Smooth muscle cell (in vitro differentiated cells): ENCODE measurements around the gene DLGAP4. TPM values are rescaled to one million over a fixed set of nuclear protein-coding genes. Genes with fewer than 3 reads are reported as not detected.
"Not testable (repeated sequence)": the region's sequence is repeated elsewhere in the genome, so short reads cannot be mapped to it uniquely, and the experiment has no call there.

Experiments used
- DNase-seq: peaks from one replicate; lab custom pipeline; 2025; ENCODE audit not compliant: unreplicated experiment; lab: John Stamatoyannopoulos, UW
- H2AFZ ChIP-seq: fragments of 200-600 bp; sonication (generic); 2 replicates; pipeline ENCODE4 v1.6.0; 2016; ENCODE audit warnings: antibody characterized with exemption, low read depth, mild to moderate bottlenecking
- H3F3A ChIP-seq: fragments of 200-600 bp; sonication (generic); 2 replicates; pipeline ENCODE4 v1.6.0; 2017; ENCODE audit warnings: antibody characterized with exemption, low read depth
- H3K27ac ChIP-seq: fragments of 200-600 bp; sonication (generic); 2 replicates; pipeline ENCODE4 v1.5.1; 2016; ENCODE audit warnings: low read depth, mild to moderate bottlenecking
- H3K27me3 ChIP-seq: fragments of 200-600 bp; sonication (generic); 2 replicates; pipeline ENCODE4 v1.6.1; 2016; ENCODE audit warnings: low read depth, mild to moderate bottlenecking
- H3K36me3 ChIP-seq: fragments of 200-600 bp; sonication (generic); 2 replicates; pipeline ENCODE4 v1.5.1; 2016; ENCODE audit warnings: low read depth
- H3K4me1 ChIP-seq: fragments of 200-600 bp; sonication (generic); 2 replicates; pipeline ENCODE4 v1.5.1; 2016; ENCODE audit warnings: low read depth
- H3K4me2 ChIP-seq: fragments of 200-600 bp; sonication (generic); 2 replicates; pipeline ENCODE4 v1.6.0; 2016; ENCODE audit warnings: mild to moderate bottlenecking
- H3K4me3 ChIP-seq: fragments of 200-600 bp; sonication (generic); 2 replicates; pipeline ENCODE4 v1.5.1; 2016; ENCODE audit warnings: mild to moderate bottlenecking
- H3K79me2 ChIP-seq: fragments of 200-600 bp; sonication (generic); 2 replicates; pipeline ENCODE4 v1.6.0; 2016; ENCODE audit warnings: low read depth, mild to moderate bottlenecking
- H3K9ac ChIP-seq: fragments of 200-600 bp; sonication (generic); 2 replicates; pipeline ENCODE4 v1.6.0; 2016; ENCODE audit warnings: low read depth
- H3K9me3 ChIP-seq: fragments of 200-600 bp; sonication (generic); replicated peaks from 2 replicates; pipeline ENCODE4 v1.5.1; 2016; ENCODE audit warnings: low read depth
- H4K20me1 ChIP-seq: fragments of 200-600 bp; sonication (generic); 2 replicates; pipeline ENCODE4 v1.6.0; 2016; ENCODE audit warnings: low read depth
- CTCF ChIP-seq: fragments of 200-600 bp; sonication (generic); IDR thresholded peaks from 2 replicates; pipeline ENCODE4 v1.5.1; 2017; ENCODE audit warnings: borderline replicate concordance, mild to moderate bottlenecking, antibody characterized with exemption; ENCODE audit not compliant: insufficient read depth, poor library complexity, severe bottlenecking
- WGBS: methylation state at CpG from one replicate; pipeline ENCODE4 v1.1.7; 2016; ENCODE audit warnings: low lambda C conversion rate; 5-methylcytosine and 5-hydroxymethylcytosine counted together
- polyA plus RNA-seq: library from polyadenylated mRNA; unstranded; fragments of >200 nt; fragmentation: Nextera tagmentation; extraction: Ambion mirVana; gene quantifications from 2 replicates; pipeline ENCODE4 v1.2.1, GENCODE V29; 2016
- total RNA-seq: library from RNA; depleted of rRNA; stranded (reverse); fragments of >200 nt; gene quantifications from 2 replicates; pipeline ENCODE4 v1.2.3, GENCODE V29; 2014

Gene DLGAP4
- total and polyA plus RNA-seq, 2 experiments from 2014 or later, result 86.8 to 102 TPM

- no peak for TF ChIP-seq CTCF
- Histone ChIP-seq H3K27me3 (no peaks in the 10 kb centered on the region), H3K9ac (no peak overlapping the region), H3K9me3 (no peaks in the 10 kb centered on the region), H3F3A (peaks cover 16% of the 10 kb centered on the region), H3K36me3 (no peaks in the 10 kb centered on the region), H2AFZ (no peak overlapping the region), H3K4me2 (peak overlapping the region; percentile 50), H3K4me1 (peaks cover 18% of the 10 kb centered on the region), H4K20me1 (peaks cover 100% of the 10 kb centered on the region), H3K27ac (peak overlapping the region; percentile 82), H3K4me3 (no peak overlapping the region), H3K79me2 (peaks cover 100% of the 10 kb centered on the region)
- 25% methylated on average over 3 of the region's 6 CpGs for WGBS
- DNase-seq, result no peak
Observed at GRCh38 chr20:36472637-36473090, 166.5 kb downstream of the DLGAP4 start.

- 55% methylated on average over 2 of the region's 2 CpGs for WGBS
- H3K4me1 ChIP-seq, result peaks cover 18% of the 10 kb centered on the region
- H4K20me1 ChIP-seq, result peaks cover 100% of the 10 kb centered on the region
- H3K4me2 ChIP-seq, result peak overlapping the region; percentile 50
- H2AFZ ChIP-seq, result no peak overlapping the region
- DNase-seq, result no peak
- TF ChIP-seq CTCF, result no peak
- peak overlapping the region; percentile 19 for H3K9ac ChIP-seq
- no peaks in the 10 kb centered on the region for H3K36me3 ChIP-seq
- H3K4me3 ChIP-seq, result no peak overlapping the region
- H3K27me3 ChIP-seq, result no peaks in the 10 kb centered on the region
- peaks cover 16% of the 10 kb centered on the region for H3F3A ChIP-seq
- peak overlapping the region; percentile 82 for H3K27ac ChIP-seq
- H3K9me3 ChIP-seq, result no peaks in the 10 kb centered on the region
- peaks cover 100% of the 10 kb centered on the region for H3K79me2 ChIP-seq
Observed at GRCh38 chr20:36473164-36473563, 167.0 kb downstream of the DLGAP4 start.

DNA sequence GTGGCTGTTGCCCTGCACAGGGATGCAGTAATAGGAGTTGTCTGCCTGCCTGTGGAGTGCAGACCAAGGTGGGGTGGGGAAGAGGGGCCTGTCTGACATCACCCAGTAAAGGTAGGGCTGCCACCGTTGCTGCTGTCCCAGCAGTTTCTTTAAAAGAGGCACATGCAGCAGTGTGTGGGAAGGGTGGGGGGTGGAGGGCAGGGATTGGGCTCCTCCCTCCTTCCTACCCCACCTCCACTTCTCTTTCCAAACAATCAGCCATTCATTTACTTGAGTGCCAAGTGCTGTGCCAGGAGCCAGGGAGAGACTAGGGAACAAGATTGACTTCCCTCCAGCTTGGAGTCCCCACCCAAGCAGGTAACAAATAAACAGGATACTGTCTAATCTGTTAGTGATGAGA, 168.4 kb downstream of the DLGAP4 start:
- peaks cover 100% of the 10 kb centered on the region for H4K20me1 ChIP-seq
- peak overlapping the region; percentile 13 for H3K9ac ChIP-seq
- 0% methylated on average over 1 of the region's 1 CpG for WGBS
- no peak for TF ChIP-seq CTCF
- H3F3A ChIP-seq, result peaks cover 16% of the 10 kb centered on the region
- no peak overlapping the region for H2AFZ ChIP-seq
- no peaks in the 10 kb centered on the region for H3K9me3 ChIP-seq
- H3K4me2 ChIP-seq, result no peak overlapping the region
- no peak for DNase-seq
- peaks cover 100% of the 10 kb centered on the region for H3K79me2 ChIP-seq
- H3K4me3 ChIP-seq, result no peak overlapping the region
- peaks cover 18% of the 10 kb centered on the region for H3K4me1 ChIP-seq
- H3K36me3 ChIP-seq, result no peaks in the 10 kb centered on the region
- H3K27me3 ChIP-seq, result no peaks in the 10 kb centered on the region
- H3K27ac ChIP-seq, result peak overlapping the region; percentile 82

- not testable (repeated sequence) for H3K27me3 ChIP-seq, H2AFZ ChIP-seq, H3K9me3 ChIP-seq, DNase-seq, H3K4me3 ChIP-seq, H3K4me2 ChIP-seq, H3K36me3 ChIP-seq
- H3K79me2 ChIP-seq, result peaks cover 100% of the 10 kb centered on the region
- peak overlapping the region; percentile 13 for H3K9ac ChIP-seq
- H3K4me1 ChIP-seq, result peaks cover 18% of the 10 kb centered on the region
- H4K20me1 ChIP-seq, result peaks cover 100% of the 10 kb centered on the region
- H3F3A ChIP-seq, result peaks cover 16% of the 10 kb centered on the region
- peak overlapping the region; percentile 82 for H3K27ac ChIP-seq
- 71% methylated on average over 8 of the region's 8 CpGs for WGBS
Observed at GRCh38 chr20:36475054-36475453, 168.9 kb downstream of the DLGAP4 start.
